ENCODE results near the gene XYLT2. TPM values are rescaled to one million over a fixed set of nuclear protein-coding genes. Genes with fewer than 3 reads are reported as not detected.
A peak's percentile ranks its signal among the peaks of the same experiment; 100 is the strongest.

XYLT2 gene
- total RNA-seq, 1 donor from 2014 or later, result 11.0 TPM

DNA sequence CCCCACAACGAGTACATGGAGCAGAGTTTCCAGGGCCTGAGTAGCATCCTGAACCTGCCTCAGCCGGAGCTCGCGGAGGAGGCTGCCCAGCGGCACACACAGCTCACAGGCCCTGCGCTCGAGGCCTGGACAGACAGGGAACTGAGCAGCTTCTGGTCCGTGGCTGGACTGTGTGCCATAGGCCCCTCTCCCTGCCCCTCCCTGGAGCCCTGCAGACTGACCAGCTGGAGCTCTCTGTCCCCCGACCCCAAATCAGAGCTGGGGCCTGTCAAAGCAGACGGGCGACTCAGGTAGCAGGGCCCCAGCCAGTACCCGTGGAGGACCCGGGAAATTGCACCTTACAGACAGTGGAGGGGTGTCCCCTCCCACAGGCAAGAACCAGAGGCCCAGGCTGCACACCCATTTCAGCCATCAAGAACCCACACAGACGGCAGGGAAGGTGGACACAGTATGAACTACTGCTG lies 14.1 kb downstream of the XYLT2 start:
- TF ChIP-seq, protein P1, sequence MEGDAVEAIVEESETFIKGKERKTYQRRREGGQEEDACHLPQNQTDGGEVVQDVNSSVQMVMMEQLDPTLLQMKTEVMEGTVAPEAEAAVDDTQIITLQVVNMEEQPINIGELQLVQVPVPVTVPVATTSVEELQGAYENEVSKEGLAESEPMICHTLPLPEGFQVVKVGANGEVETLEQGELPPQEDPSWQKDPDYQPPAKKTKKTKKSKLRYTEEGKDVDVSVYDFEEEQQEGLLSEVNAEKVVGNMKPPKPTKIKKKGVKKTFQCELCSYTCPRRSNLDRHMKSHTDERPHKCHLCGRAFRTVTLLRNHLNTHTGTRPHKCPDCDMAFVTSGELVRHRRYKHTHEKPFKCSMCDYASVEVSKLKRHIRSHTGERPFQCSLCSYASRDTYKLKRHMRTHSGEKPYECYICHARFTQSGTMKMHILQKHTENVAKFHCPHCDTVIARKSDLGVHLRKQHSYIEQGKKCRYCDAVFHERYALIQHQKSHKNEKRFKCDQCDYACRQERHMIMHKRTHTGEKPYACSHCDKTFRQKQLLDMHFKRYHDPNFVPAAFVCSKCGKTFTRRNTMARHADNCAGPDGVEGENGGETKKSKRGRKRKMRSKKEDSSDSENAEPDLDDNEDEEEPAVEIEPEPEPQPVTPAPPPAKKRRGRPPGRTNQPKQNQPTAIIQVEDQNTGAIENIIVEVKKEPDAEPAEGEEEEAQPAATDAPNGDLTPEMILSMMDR (IDR thresholded peaks at IDR 0.05; ENCODE audit: partially characterized antibody, unreplicated experiment), result no peak
- Mint-ChIP-seq H3K36me3 (ENCODE audit: unreplicated experiment) (no peaks in the 10 kb centered on the region), H3K9me3 (ENCODE audit: unreplicated experiment) (peaks cover 9% of the 10 kb centered on the region), H3K27me3 (ENCODE audit: unreplicated experiment) (peaks cover 6% of the 10 kb centered on the region), H3K4me3 (ENCODE audit: unreplicated experiment) (no peak overlapping the region), H3K27ac (ENCODE audit: unreplicated experiment) (no peak overlapping the region), H3K4me1 (ENCODE audit: low read depth, unreplicated experiment) (peaks cover 22% of the 10 kb centered on the region)
- DNase-seq, result no peak

DNA sequence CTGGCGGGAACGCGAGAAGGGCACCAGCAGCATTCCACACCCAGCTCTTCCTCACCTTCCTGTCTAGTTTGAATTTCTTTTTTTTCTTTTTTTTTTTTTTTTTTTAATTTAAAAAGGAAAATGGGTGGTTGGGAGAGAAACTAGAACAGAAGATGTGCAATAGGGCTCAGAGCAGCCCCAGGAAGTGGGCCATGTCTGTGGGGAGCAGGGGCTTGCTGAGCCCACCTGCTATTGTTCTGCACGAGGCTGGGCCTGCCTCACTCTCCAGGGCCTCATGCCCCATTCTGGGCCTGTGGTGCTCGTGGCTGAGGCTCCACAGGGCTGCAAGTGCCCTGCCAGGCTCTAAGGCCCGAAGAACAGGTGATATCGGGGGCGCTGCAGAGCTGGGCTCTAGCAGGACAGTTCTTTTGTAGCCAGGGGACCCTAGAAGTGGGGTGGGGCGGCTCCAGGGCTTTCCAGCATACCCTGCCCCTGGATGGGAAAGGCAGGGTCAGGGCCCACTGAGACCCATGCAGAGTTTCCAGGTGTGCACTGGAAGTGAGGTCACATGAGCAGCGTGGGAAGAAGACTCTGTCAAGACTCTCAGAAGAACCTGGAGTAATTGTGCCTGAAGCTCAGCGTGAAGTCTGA lies 14.7 kb downstream of the XYLT2 start:
- Mint-ChIP-seq H3K36me3 (ENCODE audit: unreplicated experiment) (no peaks in the 10 kb centered on the region), H3K27me3 (ENCODE audit: unreplicated experiment) (peaks cover 6% of the 10 kb centered on the region), H3K9me3 (ENCODE audit: unreplicated experiment) (peaks cover 9% of the 10 kb centered on the region), H3K27ac (ENCODE audit: unreplicated experiment) (no peak overlapping the region), H3K4me1 (ENCODE audit: low read depth, unreplicated experiment) (peaks cover 27% of the 10 kb centered on the region), H3K4me3 (ENCODE audit: unreplicated experiment) (no peak overlapping the region)
- DNase-seq, result no peak
- TF ChIP-seq, protein P1 (IDR thresholded peaks at IDR 0.05; ENCODE audit: partially characterized antibody, unreplicated experiment), result no peak

DNA sequence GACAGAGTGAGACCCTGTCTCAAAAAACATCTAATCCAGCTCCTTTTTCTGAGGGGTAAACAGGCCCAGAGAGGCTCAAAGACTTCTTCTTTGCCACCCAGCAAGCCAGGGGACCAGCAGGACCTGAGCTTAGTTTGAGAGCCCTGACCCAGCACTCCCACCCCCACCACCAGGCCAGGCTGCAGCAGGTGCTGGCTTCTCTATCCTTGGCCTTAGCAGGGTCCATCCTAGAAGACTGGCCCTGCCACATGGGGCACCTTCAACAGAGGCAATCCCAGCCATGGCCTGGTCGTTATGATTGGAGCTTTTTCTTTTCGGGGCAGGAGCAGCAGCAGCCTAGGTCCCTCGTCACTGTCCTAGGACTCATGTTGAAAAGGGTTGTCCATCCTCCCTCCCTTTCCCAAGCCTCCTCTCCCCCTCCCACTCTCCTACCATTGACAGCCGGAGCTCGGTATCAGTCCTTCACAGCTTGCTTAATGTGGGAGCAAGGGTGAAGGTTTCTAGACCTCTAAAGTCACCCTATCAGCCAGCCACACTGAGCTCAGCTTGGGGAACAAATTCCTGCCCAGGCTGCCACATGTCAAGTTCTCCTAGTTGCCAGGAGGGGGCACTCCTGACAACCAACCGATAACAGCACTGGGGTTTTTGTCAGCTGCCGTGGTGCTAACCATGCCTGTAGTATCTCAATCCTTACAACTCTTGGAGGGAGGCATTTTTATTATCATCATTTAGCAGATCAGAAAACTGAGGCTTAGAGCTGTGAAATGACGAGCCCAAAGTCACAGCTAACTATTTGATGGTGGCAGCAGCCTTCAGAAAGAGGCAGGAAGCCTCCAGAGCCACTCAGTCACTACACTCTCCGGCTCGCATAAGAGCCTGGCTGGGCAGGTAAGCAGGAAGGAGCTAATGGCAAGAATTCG lies 15.9 kb downstream of the XYLT2 start:
- Mint-ChIP-seq H3K27ac (ENCODE audit: unreplicated experiment) (peak overlapping the region; percentile 62), H3K36me3 (ENCODE audit: unreplicated experiment) (no peaks in the 10 kb centered on the region), H3K27me3 (ENCODE audit: unreplicated experiment) (peaks cover 6% of the 10 kb centered on the region), H3K4me1 (ENCODE audit: low read depth, unreplicated experiment) (peaks cover 35% of the 10 kb centered on the region), H3K4me3 (ENCODE audit: unreplicated experiment) (peak overlapping the region; percentile 25), H3K9me3 (ENCODE audit: unreplicated experiment) (peaks cover 9% of the 10 kb centered on the region)
- TF ChIP-seq, protein P1 (IDR thresholded peaks at IDR 0.05; ENCODE audit: partially characterized antibody, unreplicated experiment), result peak; percentile 74
- peak; percentile 54 for DNase-seq

DNA sequence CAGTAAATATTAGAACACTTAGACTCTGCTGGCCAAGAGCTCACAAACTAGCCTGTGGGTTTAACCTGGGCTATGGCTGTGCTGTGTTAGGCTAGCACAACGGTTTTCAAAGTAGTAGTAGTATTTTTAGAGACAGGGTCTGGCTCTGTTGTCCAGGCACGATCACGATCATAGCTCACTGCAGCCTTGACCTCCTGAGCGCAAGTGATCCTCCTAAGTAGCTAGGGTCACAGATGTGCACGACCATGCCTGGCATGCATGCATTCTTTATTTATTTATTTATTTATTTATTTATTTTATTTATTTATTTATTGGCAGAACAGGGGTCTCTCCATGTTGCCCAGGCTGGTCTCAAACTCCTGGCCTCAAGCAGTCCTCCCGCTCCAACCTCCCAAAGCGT lies 16.7 kb downstream of the XYLT2 start:
- Mint-ChIP-seq H3K4me3 (ENCODE audit: unreplicated experiment) (no peak overlapping the region), H3K27ac (ENCODE audit: unreplicated experiment) (peak overlapping the region; percentile 62), H3K9me3 (ENCODE audit: unreplicated experiment) (peaks cover 9% of the 10 kb centered on the region), H3K4me1 (ENCODE audit: low read depth, unreplicated experiment) (peaks cover 35% of the 10 kb centered on the region), H3K36me3 (ENCODE audit: unreplicated experiment) (no peaks in the 10 kb centered on the region), H3K27me3 (ENCODE audit: unreplicated experiment) (peaks cover 6% of the 10 kb centered on the region)
- DNase-seq, result no peak
- TF ChIP-seq, protein P1 (IDR thresholded peaks at IDR 0.05; ENCODE audit: partially characterized antibody, unreplicated experiment), result no peak

Measured in glutamatergic neuron (in vitro differentiated cells).